ENCODE measurements around the gene TOMM7.
"Not testable (repeated sequence)": the region's sequence is repeated elsewhere in the genome, so short reads cannot be mapped to it uniquely, and the experiment has no call there.

Gene TOMM7

GRCh38 chr7:22786290-22786932 lies 36.2 kb downstream of the TOMM7 start:
- DNase-seq (ENCODE audit: low read depth in 4 of 4, low spot score in 1 of 4): no peak

GRCh38 chr7:22784346-22784745 lies 38.3 kb downstream of the TOMM7 start:
- DNase-seq (ENCODE audit: low read depth in 4 of 4, low spot score in 1 of 4): no peak

DNA sequence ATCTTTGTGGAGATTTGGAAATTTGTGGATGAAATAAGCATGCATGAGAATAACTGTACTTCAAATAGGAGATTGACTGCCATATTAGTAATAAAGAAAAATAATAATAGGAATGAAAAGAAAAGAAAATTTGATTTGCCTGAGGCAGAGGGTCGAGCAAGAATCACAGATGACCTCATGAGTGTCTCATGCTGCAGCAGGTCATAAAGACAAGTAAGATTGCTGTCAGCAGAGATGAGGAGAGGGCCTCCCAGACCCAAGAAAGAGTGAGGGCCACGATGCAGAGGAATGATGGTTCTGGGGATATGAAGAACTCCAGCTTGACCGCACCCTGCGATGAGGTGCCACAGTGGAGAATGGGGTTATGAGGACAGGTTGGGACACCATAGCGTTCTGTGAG lies 39.2 kb downstream of the TOMM7 start:
- no peak for DNase-seq (ENCODE audit: low read depth in 4 of 4, low spot score in 1 of 4)

GRCh38 chr7:22782616-22783232 lies 39.9 kb downstream of the TOMM7 start:
- peak; percentile 60 to 72 (median 66) for DNase-seq (ENCODE audit: low read depth in 4 of 4, low spot score in 1 of 4)

GRCh38 chr7:22781230-22781711 lies 41.4 kb downstream of the TOMM7 start:
- DNase-seq (ENCODE audit: low read depth in 4 of 4, low spot score in 1 of 4): no peak

GRCh38 chr7:22779730-22780323 lies 42.8 kb downstream of the TOMM7 start:
- DNase-seq (ENCODE audit: low read depth in 4 of 4, low spot score in 1 of 4): not testable (repeated sequence)

- DNase-seq (ENCODE audit: low read depth in 4 of 4, low spot score in 1 of 4): no peak
Observed at GRCh38 chr7:22776964-22777363, 45.7 kb downstream of the TOMM7 start.

GRCh38 chr7:22772885-22773284 lies 49.8 kb downstream of the TOMM7 start:
- no peak for DNase-seq (ENCODE audit: low read depth in 4 of 4, low spot score in 1 of 4)

GRCh38 chr7:22771872-22772228 lies 50.8 kb downstream of the TOMM7 start:
- no peak for DNase-seq (ENCODE audit: low read depth in 4 of 4, low spot score in 1 of 4)

DNA sequence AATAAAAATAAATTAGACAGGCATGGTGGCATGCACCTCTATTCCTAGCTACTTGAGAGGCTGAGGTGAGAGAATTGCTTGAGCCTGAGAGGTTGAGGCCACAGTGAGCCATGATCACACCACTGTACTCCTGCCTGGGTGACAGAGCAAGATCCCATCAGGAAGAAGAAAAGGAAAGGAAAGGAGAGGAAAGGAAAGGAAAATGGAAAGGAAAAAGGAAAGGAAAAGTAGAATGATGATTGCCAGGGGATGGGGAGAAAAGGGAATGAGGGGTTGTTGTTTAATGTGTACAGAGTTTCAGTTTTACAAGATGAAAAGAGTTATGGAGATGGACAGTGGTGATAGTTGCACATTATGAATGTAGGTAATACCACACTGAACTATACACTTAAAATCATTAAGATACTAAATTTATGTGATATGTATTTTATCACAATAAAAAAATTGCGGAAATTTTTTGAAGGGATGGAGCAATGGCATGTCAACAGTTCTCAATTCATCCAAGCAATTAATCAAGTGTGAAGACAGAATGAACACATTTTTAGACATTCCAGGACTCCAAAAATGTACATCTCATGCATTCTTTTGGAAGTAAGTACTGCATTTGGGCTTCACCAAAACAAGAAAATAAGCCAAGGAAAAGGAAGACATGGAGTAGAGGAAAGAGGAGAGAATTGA lies 51.3 kb downstream of the TOMM7 start:
- no peak for DNase-seq (ENCODE audit: low read depth in 4 of 4, low spot score in 1 of 4)

DNA sequence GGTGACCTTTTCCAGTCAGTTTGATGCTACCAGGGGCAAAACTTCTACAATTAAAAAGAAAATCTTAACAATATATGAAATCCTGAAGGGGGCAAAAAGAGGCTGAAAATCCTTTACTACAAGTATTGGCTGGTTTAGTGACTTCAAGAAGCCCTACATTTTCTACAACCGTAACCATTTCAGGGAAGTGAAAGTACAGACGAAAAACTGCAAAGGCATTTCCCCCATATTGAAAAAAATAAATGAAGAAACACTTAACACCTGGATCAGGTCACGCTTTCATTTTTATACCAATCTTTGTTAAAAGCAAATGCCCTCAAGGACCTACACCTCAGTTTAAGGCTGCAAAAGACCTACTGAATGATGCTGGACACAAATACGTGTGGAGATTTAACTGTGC lies 57.0 kb downstream of the TOMM7 start:
- DNase-seq (ENCODE audit: low read depth in 4 of 4, low spot score in 1 of 4): no peak

Data from stimulated activated CD4-positive, alpha-beta T cell treated with anti-CD3 and anti-CD28 coated beads, Interleukin-1b, Interleukin-23, amount 100 ng/mL, for 24 hours (primary cell).